ENCODE data around the gene CRB1.

CRB1 gene

DNA sequence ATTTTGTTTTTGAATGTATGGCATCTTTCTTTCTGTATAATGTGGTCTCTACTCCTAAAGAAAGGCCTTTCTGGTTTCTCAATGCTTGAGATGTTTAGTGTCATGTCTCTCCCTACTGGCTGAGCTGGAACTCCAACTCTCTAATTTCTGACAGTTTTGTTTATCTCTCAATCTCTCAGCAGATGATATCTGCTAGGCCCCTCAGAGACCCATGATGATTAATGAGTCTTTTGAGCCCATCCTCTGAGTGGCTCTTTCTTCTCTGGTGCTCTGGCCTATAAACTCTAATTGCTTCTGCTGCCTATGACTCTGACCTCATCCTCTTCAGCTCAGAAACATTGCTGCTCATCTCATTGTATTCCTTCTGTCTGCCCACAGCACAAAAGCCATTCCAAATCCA lies 46.6 kb downstream of the CRB1 start:
- ChIA-PET CTCF (interaction anchor here (0.6 to 1.3 kb wide), 3 partner anchors 11 to 439 kb away, joined by 3 read pairs; no protein-coding TSS in a partner anchor), POLR2A (no interaction called here)
- TF ChIP-seq ZNF549 (tag by site-specific recombination; IDR thresholded peaks at IDR 0.05): no peak
- TF ChIP-seq KLF16 (tag by site-specific recombination; IDR thresholded peaks at IDR 0.05): 0 out of 2 replicates have a peak, but pooled peaks have one; percentile 22
- TF ChIP-seq HOXD13 (CRISPR knock-in tag; IDR thresholded peaks at IDR 0.05; ENCODE audit: borderline replicate concordance): no peak
- TF ChIP-seq ZNF48 (tag by site-specific recombination; IDR thresholded peaks at IDR 0.05): no peak
- peak; percentile 69 for TF ChIP-seq ZEB2 (tag by site-specific recombination; IDR thresholded peaks at IDR 0.05)
- TF ChIP-seq ZNF174 (tag by site-specific recombination; IDR thresholded peaks at IDR 0.05): no peak
- TF ChIP-seq ZNF654 (tag by site-specific recombination; IDR thresholded peaks at IDR 0.05; ENCODE audit: low read depth): peak; percentile 25
- peak; percentile 55; the same call in 1 of the 2 replicates for TF ChIP-seq FEZF1 (tag by site-specific recombination; IDR thresholded peaks at IDR 0.05)
- TF ChIP-seq ZNF16 (tag by site-specific recombination; IDR thresholded peaks at IDR 0.05; ENCODE audit: low read depth): no peak
- TF ChIP-seq, protein P1, sequence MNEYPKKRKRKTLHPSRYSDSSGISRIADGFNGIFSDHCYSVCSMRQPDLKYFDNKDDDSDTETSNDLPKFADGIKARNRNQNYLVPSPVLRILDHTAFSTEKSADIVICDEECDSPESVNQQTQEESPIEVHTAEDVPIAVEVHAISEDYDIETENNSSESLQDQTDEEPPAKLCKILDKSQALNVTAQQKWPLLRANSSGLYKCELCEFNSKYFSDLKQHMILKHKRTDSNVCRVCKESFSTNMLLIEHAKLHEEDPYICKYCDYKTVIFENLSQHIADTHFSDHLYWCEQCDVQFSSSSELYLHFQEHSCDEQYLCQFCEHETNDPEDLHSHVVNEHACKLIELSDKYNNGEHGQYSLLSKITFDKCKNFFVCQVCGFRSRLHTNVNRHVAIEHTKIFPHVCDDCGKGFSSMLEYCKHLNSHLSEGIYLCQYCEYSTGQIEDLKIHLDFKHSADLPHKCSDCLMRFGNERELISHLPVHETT (tag by site-specific recombination; IDR thresholded peaks at IDR 0.05): no peak
- TF ChIP-seq ZNF221 (tag by site-specific recombination; IDR thresholded peaks at IDR 0.05; ENCODE audit: borderline replicate concordance): no peak
- no peak for TF ChIP-seq ZNF214 (tag by site-specific recombination; IDR thresholded peaks at IDR 0.05; ENCODE audit: borderline replicate concordance)
- TF ChIP-seq, protein P2, sequence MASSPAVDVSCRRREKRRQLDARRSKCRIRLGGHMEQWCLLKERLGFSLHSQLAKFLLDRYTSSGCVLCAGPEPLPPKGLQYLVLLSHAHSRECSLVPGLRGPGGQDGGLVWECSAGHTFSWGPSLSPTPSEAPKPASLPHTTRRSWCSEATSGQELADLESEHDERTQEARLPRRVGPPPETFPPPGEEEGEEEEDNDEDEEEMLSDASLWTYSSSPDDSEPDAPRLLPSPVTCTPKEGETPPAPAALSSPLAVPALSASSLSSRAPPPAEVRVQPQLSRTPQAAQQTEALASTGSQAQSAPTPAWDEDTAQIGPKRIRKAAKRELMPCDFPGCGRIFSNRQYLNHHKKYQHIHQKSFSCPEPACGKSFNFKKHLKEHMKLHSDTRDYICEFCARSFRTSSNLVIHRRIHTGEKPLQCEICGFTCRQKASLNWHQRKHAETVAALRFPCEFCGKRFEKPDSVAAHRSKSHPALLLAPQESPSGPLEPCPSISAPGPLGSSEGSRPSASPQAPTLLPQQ (tag by site-specific recombination; IDR thresholded peaks at IDR 0.05): 0 out of 2 replicates have a peak, but pooled peaks have one; percentile 26
- TF ChIP-seq ZNF155 (tag by site-specific recombination; IDR thresholded peaks at IDR 0.05): no peak
- TF ChIP-seq ZNF223 (tag by site-specific recombination; IDR thresholded peaks at IDR 0.05): no peak
- TF ChIP-seq, protein P3, sequence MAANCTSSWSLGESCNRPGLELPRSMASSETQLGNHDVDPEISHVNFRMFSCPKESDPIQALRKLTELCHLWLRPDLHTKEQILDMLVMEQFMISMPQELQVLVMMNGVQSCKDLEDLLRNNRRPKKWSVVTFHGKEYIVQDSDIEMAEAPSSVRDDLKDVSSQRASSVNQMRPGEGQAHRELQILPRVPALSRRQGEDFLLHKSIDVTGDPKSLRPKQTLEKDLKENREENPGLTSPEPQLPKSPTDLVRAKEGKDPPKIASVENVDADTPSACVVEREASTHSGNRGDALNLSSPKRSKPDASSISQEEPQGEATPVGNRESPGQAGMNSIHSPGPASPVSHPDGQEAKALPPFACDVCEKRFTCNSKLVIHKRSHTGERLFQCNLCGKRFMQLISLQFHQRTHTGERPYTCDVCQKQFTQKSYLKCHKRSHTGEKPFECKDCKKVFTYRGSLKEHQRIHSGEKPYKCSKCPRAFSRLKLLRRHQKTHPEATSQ (tag by site-specific recombination; IDR thresholded peaks at IDR 0.05): no peak
- Histone ChIP-seq H3K4me3 (ENCODE audit: low read depth, low read length) (no peak overlapping the region), H3K36me3 (ENCODE audit: control insufficient read depth in 2 of 2, insufficient read depth in 1 of 2, low read length in 2 of 2) (no peaks in the 10 kb centered on the region), H3K27ac (ENCODE audit: extremely low read depth, low read depth, low read length) (no peak overlapping the region), H3K9me3 (ENCODE audit: control insufficient read depth, insufficient read depth, low read depth, low read length) (no peaks in the 10 kb centered on the region), H3K4me1 (ENCODE audit: control insufficient read depth, insufficient read depth, low read length) (no peaks in the 10 kb centered on the region)

DNA sequence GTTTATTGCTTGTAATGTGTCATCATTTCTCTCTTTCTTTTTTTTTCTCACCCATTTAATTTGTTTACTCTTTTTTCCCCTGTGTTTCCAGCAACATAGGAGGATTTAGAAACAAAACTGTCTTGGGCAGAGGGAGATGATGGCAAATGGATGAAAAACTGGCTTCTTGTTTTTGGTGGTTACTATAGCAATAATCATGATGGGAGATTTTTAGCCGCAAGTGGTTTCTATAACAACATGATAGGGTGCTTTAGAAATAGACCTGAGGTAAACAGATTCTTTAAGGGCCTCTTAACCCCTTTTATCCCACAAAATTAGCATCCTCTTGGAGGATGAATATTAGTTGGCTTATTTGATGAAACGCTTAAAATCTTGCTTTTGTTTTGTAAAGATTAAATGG lies 51.6 kb downstream of the CRB1 start:
- no peaks in the 10 kb centered on the region for H3K4me1 ChIP-seq (ENCODE audit: control insufficient read depth, insufficient read depth, low read length)
- no peak overlapping the region for H3K27ac ChIP-seq (ENCODE audit: extremely low read depth, low read depth, low read length)
- no peaks in the 10 kb centered on the region for H3K9me3 ChIP-seq (ENCODE audit: control insufficient read depth, insufficient read depth, low read depth, low read length)
- H3K36me3 ChIP-seq (ENCODE audit: control insufficient read depth in 2 of 2, insufficient read depth in 1 of 2, low read length in 2 of 2): no peaks in the 10 kb centered on the region
- ChIA-PET CTCF (no interaction called here), POLR2A (no interaction called here)
- H3K4me3 ChIP-seq (ENCODE audit: low read depth, low read length): no peak overlapping the region
- TF ChIP-seq, protein P4, sequence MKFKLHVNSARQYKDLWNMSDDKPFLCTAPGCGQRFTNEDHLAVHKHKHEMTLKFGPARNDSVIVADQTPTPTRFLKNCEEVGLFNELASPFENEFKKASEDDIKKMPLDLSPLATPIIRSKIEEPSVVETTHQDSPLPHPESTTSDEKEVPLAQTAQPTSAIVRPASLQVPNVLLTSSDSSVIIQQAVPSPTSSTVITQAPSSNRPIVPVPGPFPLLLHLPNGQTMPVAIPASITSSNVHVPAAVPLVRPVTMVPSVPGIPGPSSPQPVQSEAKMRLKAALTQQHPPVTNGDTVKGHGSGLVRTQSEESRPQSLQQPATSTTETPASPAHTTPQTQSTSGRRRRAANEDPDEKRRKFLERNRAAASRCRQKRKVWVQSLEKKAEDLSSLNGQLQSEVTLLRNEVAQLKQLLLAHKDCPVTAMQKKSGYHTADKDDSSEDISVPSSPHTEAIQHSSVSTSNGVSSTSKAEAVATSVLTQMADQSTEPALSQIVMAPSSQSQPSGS (tag by site-specific recombination; IDR thresholded peaks at IDR 0.05; ENCODE audit: low read depth): no peak
- no peak for TF ChIP-seq PRDM1 (tag by site-specific recombination; IDR thresholded peaks at IDR 0.05)
- TF ChIP-seq, protein P5, sequence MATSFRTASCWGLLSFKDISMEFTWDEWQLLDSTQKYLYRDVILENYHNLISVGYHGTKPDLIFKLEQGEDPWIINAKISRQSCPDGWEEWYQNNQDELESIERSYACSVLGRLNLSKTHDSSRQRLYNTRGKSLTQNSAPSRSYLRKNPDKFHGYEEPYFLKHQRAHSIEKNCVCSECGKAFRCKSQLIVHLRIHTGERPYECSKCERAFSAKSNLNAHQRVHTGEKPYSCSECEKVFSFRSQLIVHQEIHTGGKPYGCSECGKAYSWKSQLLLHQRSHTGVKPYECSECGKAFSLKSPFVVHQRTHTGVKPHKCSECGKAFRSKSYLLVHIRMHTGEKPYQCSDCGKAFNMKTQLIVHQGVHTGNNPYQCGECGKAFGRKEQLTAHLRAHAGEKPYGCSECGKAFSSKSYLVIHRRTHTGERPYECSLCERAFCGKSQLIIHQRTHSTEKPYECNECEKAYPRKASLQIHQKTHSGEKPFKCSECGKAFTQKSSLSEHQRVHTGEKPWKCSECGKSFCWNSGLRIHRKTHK (tag by site-specific recombination; IDR thresholded peaks at IDR 0.05): no peak
- TF ChIP-seq ZNF785 (tag by site-specific recombination; IDR thresholded peaks at IDR 0.05): no peak
- no peak for TF ChIP-seq ZFP3 (tag by site-specific recombination; IDR thresholded peaks at IDR 0.05; ENCODE audit: low read depth)
- TF ChIP-seq ZNF792 (tag by site-specific recombination; IDR thresholded peaks at IDR 0.05): no peak
- TF ChIP-seq, protein P6, sequence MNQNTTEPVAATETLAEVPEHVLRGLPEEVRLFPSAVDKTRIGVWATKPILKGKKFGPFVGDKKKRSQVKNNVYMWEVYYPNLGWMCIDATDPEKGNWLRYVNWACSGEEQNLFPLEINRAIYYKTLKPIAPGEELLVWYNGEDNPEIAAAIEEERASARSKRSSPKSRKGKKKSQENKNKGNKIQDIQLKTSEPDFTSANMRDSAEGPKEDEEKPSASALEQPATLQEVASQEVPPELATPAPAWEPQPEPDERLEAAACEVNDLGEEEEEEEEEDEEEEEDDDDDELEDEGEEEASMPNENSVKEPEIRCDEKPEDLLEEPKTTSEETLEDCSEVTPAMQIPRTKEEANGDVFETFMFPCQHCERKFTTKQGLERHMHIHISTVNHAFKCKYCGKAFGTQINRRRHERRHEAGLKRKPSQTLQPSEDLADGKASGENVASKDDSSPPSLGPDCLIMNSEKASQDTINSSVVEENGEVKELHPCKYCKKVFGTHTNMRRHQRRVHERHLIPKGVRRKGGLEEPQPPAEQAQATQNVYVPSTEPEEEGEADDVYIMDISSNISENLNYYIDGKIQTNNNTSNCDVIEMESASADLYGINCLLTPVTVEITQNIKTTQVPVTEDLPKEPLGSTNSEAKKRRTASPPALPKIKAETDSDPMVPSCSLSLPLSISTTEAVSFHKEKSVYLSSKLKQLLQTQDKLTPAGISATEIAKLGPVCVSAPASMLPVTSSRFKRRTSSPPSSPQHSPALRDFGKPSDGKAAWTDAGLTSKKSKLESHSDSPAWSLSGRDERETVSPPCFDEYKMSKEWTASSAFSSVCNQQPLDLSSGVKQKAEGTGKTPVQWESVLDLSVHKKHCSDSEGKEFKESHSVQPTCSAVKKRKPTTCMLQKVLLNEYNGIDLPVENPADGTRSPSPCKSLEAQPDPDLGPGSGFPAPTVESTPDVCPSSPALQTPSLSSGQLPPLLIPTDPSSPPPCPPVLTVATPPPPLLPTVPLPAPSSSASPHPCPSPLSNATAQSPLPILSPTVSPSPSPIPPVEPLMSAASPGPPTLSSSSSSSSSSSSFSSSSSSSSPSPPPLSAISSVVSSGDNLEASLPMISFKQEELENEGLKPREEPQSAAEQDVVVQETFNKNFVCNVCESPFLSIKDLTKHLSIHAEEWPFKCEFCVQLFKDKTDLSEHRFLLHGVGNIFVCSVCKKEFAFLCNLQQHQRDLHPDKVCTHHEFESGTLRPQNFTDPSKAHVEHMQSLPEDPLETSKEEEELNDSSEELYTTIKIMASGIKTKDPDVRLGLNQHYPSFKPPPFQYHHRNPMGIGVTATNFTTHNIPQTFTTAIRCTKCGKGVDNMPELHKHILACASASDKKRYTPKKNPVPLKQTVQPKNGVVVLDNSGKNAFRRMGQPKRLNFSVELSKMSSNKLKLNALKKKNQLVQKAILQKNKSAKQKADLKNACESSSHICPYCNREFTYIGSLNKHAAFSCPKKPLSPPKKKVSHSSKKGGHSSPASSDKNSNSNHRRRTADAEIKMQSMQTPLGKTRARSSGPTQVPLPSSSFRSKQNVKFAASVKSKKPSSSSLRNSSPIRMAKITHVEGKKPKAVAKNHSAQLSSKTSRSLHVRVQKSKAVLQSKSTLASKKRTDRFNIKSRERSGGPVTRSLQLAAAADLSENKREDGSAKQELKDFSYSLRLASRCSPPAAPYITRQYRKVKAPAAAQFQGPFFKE (tag by site-specific recombination; IDR thresholded peaks at IDR 0.05; ENCODE audit: borderline replicate concordance): no peak
